LHCN-M2 (cell line): ENCODE measurements around the gene NAA10. TPM values are rescaled to one million over a fixed set of nuclear protein-coding genes. Genes with fewer than 3 reads are reported as not detected.

Source experiments
- DNase-seq: peaks from one replicate; pipeline ENCODE4 v3.0.0-alpha.2; 2012; ENCODE audit warnings: low read depth
- total RNA-seq: library from RNA; depleted of rRNA; stranded (reverse); fragments of >200 nt; gene quantifications from 2 replicates; pipeline ENCODE4 v1.2.3, GENCODE V29; 2014

Gene NAA10
- total RNA-seq, 1 experiment from 2014 or later, result 160 TPM

DNA sequence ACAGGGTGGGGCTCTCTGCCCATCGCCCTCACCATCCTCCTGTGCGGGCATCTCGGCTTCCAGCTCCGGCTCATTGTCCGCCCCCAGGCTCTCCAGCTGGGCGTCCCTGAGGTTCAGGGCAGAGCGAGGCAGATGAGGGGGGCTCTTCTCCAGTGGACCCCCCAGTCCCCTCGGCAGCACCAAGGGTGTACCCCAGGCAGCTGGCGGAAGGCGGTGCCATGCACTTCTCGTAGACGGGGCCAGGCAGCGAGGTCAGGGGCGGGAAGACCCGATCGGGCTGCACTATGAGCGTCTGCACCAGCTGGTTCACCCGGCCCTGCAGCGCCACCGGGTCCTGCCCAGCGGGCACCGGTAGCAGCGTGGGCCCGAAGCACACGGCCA lies 24.9 kb downstream of the NAA10 start:
- DNase-seq, result no peak

DNA sequence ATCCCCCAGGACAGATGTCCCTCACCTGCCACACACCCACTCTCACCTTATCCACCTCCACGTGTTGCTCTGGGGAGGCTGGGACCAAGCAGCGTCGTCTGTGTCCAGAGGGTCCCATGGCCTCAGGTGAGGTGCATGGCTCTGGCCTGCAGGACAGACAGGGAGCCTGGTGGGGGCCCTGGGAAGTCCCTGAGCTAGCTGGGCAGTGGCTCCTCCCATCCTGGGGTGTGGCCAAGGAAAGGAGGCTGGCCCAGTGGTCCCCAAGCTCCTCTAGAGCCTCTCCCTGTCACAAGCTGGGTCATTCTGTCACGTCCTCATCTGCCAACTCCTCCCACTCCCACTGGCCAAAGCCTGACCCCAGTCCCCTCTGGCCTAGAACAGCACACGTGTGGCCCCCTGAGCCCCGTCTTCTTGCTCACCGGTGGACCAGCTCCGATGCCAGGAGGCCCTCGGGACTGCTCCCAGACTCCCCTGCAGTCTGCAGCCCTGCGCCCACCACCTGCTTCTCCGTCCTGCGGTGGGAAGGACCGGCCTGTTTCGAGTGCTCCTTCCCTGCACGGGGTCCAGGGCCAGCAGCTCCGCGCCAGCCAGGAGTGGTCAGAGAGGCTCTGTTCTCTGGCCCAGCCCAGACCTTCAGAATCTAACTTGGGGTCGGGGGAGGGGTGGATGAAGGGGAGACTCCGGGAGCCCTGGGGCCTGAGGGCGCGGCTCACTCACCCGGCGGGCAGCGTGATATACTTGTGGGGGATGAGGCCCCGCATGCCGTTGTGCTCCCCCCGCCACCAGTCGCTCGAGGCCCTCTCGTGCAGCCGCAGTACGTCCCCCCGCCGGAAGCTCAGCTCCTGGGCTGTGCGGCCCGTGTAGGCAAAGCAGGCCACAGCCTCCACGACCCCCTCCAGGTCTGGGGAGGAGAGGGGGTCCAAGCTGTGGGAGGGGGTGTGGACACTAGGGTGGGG lies 25.5 kb downstream of the NAA10 start:
- no peak for DNase-seq

GRCh38 chrX:153908219-153908860 lies 26.5 kb downstream of the NAA10 start:
- DNase-seq, result no peak

- DNase-seq, result no peak
Observed at GRCh38 chrX:153907456-153907855, 27.4 kb downstream of the NAA10 start.

GRCh38 chrX:153906126-153906917 lies 28.5 kb downstream of the NAA10 start:
- no peak for DNase-seq

DNA sequence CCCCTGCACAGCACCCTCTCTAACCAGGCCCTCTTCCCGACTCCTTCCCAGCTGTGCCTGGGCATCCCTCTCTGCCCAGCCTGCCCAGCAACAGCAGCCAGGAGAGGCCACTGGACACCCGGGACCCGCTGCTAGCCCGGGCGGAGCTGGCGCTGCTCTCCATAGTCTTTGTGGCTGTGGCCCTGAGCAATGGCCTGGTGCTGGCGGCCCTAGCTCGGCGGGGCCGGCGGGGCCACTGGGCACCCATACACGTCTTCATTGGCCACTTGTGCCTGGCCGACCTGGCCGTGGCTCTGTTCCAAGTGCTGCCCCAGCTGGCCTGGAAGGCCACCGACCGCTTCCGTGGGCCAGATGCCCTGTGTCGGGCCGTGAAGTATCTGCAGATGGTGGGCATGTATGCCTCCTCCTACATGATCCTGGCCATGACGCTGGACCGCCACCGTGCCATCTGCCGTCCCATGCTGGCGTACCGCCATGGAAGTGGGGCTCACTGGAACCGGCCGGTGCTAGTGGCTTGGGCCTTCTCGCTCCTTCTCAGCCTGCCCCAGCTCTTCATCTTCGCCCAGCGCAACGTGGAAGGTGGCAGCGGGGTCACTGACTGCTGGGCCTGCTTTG lies 29.2 kb downstream of the NAA10 start:
- no peak for DNase-seq

DNA sequence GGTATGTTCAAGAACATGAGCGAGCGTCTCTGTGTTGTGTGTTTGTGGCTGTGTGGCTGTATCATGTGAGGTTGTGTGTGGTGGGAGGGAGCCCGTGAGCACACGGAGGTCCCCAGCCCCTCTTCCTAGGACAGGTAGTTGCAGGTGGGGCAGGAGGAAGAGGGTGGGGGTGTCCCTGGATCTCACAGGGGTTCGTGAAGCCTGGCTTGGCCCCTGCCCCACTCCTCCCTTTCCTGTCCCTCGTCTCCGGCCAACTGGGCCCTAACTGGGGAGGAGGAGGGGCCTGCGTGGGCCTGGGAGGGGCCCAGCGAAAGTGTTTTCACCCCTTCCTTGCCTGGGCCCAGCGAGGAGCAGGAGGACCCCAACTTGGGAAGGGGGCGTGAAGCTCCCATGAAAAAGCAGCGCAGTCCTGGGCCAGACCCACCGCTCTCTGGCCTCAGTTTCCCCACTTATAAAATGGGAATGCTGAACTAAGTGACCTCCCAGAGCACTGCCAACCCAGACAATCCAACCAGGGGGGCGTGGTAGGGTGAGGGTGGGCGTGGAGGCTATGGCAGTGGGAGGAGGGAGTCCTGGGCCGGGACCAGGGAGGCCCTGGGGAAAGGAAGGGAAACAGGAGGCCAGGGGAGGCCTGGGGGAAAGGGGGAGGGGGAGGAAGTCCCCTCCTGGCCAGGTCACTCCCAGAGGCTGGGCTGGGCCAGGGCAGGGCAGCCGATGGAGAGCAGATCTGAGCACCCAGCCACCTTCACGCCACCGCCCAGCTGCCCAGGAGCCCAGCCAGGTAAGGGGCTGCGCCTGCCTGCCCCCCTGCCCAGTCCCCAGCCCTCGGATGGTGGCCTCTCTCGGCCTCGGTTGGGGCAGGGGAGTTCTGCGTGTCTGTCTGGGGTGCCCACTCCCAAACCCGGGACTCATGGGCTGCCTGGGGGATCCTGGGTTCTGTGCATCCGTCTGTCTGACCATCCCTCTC lies 30.6 kb downstream of the NAA10 start, which contains the start of gene AVPR2:
TSS of gene AVPR2 (plus strand) at position 683 of the 967 bp plus-strand sequence. CDS start 473 bp downstream, outside the sequence.
- DNase-seq, result no peak

DNA sequence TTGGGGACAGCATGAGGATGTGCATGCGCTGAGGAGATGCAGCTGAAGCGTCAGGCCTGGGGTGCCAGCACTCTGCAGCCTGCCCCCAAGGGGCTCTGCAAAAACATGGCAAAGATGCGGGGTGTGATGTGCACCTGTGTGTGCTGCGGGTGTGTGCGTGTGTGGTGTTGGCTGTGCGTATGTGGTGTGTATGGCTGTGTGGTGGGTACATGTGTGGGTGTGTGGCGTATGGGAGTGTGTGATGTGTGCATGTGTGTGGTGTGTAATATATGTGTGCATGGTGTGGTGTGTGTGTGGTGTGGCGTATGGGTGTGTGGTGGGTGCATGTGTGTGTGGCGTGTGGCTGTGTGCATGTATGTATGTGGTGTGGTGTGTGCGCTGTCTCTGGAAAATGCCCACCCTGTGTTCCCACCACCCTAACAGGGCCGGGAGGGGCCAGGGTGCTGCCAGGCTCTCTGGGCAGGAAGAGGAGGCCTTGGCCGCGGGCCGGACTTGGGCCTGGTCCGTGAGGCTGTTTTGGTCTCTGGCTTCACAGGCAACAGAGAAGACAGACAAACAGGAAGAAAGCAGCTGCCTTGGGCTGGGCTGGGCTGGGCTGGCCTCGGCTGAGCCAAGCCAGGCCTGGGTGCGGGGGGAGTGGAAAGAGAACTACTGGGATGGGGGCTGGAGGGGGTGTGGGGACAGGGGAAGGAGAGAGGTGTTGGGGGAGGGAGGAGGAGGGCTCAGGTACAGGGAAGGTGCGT lies 31.4 kb downstream of the NAA10 start:
- no peak for DNase-seq

- no peak for DNase-seq
Observed at GRCh38 chrX:153902385-153902784, 32.5 kb downstream of the NAA10 start.

GRCh38 chrX:153901753-153902140 lies 33.1 kb downstream of the NAA10 start:
- DNase-seq, result no peak

- DNase-seq, result peak; percentile 93
Observed at GRCh38 chrX:153900831-153901752, 33.7 kb downstream of the NAA10 start.

GRCh38 chrX:153897899-153898298 lies 36.9 kb downstream of the NAA10 start:
- no peak for DNase-seq

GRCh38 chrX:153889123-153889522 lies 45.7 kb downstream of the NAA10 start:
- no peak for DNase-seq

- no peak for DNase-seq
Observed at GRCh38 chrX:153888344-153888743, 46.5 kb downstream of the NAA10 start.

DNA sequence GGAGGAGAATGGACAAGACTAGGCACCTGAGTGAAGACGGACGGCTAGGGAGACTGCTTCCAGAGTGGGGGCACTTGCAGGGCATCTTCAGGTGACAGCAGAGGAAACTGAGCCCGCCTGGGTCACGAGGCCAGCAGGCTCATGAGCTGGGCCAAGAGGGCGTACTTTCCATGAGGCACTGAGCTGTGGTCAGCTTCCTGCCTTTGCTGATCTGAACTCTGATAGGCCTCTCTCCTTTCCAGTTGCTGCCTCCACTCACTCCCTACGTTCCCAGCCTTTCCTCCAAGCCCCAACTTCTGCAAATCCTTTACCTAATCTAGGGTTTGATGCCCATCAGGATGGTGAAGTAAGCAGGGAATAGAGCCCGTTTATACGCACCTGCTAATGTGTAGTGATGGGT lies 47.5 kb downstream of the NAA10 start:
- no peak for DNase-seq

DNA sequence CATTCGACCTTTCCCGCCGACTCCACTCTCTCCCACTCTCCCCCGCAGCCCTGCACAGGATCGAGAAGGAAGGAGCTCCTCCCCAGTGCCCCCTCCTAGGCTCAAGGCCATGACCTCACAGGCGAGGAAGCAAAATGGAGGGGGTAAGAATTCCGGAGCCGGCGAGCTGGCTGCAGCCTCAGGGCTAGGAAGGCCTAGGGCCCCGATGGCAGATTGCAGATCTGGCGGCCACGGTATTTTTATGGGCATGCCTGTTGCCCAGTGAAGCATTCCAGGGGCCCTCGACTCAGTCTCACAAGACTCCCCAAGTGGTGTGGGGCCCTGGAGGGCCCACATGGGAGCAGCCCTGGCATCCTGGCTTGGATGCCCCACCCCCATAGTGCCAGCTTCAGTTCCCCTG lies 47.9 kb downstream of the NAA10 start:
- DNase-seq, result no peak

DNA sequence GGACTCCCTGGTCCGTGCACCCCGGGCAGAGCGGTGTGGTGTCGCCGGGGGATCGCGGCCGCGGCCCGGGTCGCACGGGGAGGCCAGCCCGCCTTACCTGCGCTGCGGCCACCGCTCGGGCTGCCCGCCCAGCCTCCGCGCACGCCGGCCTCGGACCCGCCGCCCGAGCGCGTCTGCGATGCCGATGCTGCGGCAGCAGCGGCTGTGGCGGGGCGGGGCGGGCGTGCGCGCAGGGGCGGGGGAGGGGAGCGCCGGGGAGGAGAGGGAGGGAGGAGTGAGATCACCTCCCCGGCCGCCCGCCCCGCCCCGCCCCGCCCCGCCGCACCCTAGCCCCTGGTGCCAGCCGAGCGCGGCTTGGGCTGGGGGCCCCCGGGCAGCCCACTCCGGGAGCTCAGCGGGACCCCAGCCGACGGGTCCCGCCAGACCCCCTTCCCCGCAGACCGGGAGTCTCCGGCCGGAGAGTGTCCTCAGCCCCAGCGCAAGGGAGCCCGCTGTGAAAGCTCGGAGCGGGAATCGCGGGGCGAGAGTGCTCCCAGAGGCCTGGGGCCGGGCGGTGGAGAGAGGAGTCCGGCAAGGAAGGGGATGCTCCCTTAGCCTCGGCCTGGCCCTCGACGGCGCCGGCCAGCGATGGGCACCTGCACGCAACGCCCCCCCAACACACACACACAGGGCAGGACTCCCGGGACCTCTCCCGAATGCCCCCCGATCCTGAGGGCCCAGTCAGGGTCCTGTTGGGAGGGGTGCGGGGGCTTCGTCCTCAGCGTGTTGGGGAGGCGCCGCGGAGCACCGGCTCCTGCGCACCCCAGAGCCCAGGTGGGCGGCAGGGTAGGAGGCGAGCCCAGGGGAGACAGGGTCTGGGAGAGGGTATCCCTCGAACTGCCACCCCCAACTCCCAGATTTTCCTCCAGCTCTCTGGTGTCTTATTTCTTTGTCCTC lies 48.6 kb downstream of the NAA10 start, which contains the start of gene L1CAM:
TSS of gene L1CAM (minus strand) at position 206 of the 936 bp plus-strand sequence. CDS start 10,337 bp downstream, outside the sequence.
- no peak for DNase-seq
